GM19467 (cell line): ENCODE results near the gene GAB2.

ENCODE experiments used
- ATAC-seq: cut with Tn5 transposase; IDR thresholded peaks from one replicate; pipeline ENCODE4 v1.9.1; 2021; ENCODE audit warnings: mild to moderate bottlenecking, moderate library complexity; ENCODE audit not compliant: unreplicated experiment

Gene GAB2

GRCh38 chr11:78212586-78213371 is 204.8 kb downstream of the GAB2 start:
- ATAC-seq = no peak

- no peak for ATAC-seq
Measured at GRCh38 chr11:78211565-78211964, 206.1 kb downstream of the GAB2 start.

- ATAC-seq = no peak
Measured at GRCh38 chr11:78210000-78210608, 207.5 kb downstream of the GAB2 start.

GRCh38 chr11:78209478-78209877 is 208.1 kb downstream of the GAB2 start:
- no peak for ATAC-seq

- no peak for ATAC-seq
Measured at GRCh38 chr11:78208257-78209165, 209.1 kb downstream of the GAB2 start.

- ATAC-seq = no peak
Measured at GRCh38 chr11:78207532-78208256, 209.9 kb downstream of the GAB2 start.

- ATAC-seq = no peak
Measured at GRCh38 chr11:78205691-78206090, 211.9 kb downstream of the GAB2 start.

- ATAC-seq = no peak
Measured at GRCh38 chr11:78205256-78205655, 212.4 kb downstream of the GAB2 start.

GRCh38 chr11:78203184-78203583 is 214.4 kb downstream of the GAB2 start:
- no peak for ATAC-seq

- no peak for ATAC-seq
Measured at GRCh38 chr11:78202733-78203167, 214.9 kb downstream of the GAB2 start.

- no peak for ATAC-seq
Measured at GRCh38 chr11:78201096-78201818, 216.4 kb downstream of the GAB2 start.

- ATAC-seq = no peak
Measured at GRCh38 chr11:78200553-78200952, 217.1 kb downstream of the GAB2 start.

- ATAC-seq = no peak
Measured at GRCh38 chr11:78200061-78200460, 217.6 kb downstream of the GAB2 start.

- no peak for ATAC-seq
Measured at GRCh38 chr11:78199653-78200015, 218.0 kb downstream of the GAB2 start.

GRCh38 chr11:78199015-78199652 is 218.5 kb downstream of the GAB2 start:
- ATAC-seq = no peak

- no peak for ATAC-seq
Measured at GRCh38 chr11:78197816-78198215, 219.8 kb downstream of the GAB2 start.

GRCh38 chr11:78196661-78197091 is 220.9 kb downstream of the GAB2 start:
- no peak for ATAC-seq

GRCh38 chr11:78195917-78196560 is 221.6 kb downstream of the GAB2 start:
- ATAC-seq = no peak

- ATAC-seq = no peak
Measured at GRCh38 chr11:78194490-78194889, 223.1 kb downstream of the GAB2 start.
